Endothelial cell of umbilical vein (primary cell): Measurements from ENCODE around the gene CNOT10. TPM values are rescaled to one million over a fixed set of nuclear protein-coding genes. Genes with fewer than 3 reads are reported as not detected.
A peak's percentile ranks its signal among the peaks of the same experiment; 100 is the strongest.

Source experiments
- BruUV-seq: library from RNA; stranded (reverse); fragments of 400-500 nt; replicated peaks from 2 replicates; lab custom pipeline; 2021; lab: Mats Ljungman, UMichigan
- CTCF ChIA-PET: fragments of 300-600, 350-600 bp; sonication (Branson Sonifier 250); formaldehyde crosslinking; loops from one replicate; lab custom pipeline; 2021; ENCODE audit warnings: antibody characterized with exemption, inconsistent platforms; lab: Charles Lee
- POLR2A ChIA-PET: fragments of 300-600, 350-600 bp; sonication (Branson Sonifier 250); formaldehyde crosslinking; loops from one replicate; lab custom pipeline; 2021; ENCODE audit warnings: antibody characterized with exemption, inconsistent platforms; lab: Charles Lee
- DNase-seq: peaks from one replicate; pipeline ENCODE4 v3.0.0-alpha.2; 2011; ENCODE audit warnings: low read depth, low spot score
- FAIRE-seq: peaks from 2 replicates; lab custom pipeline; 2011; peaks lifted over from hg19 to GRCh38; lab: Jason Lieb, UNC
- H2AFZ ChIP-seq: 2 replicates; pipeline ENCODE4 v1.6.0; 2012; ENCODE audit warnings: low read depth, low read length, control low read depth, inconsistent platforms
- H3K27ac ChIP-seq: 2 replicates; pipeline ENCODE4 v1.5.1; 2011; ENCODE audit warnings: low read depth, mild to moderate bottlenecking, control low read depth, low read length, moderate library complexity; ENCODE audit not compliant: insufficient read depth
- H3K27me3 ChIP-seq, 2 experiments: 2 replicates each; pipeline versions ENCODE4 v1.6.0 to v1.6.1; 2011; ENCODE audit warnings: low read length in 2 of 2, mixed read lengths in 1 of 2; ENCODE audit not compliant: control insufficient read depth in 2 of 2, insufficient read depth in 2 of 2
- H3K36me3 ChIP-seq, 2 experiments: 2 replicates in 1 of 2; 3 replicates in 1 of 2; pipeline ENCODE4 v1.5.1; 2011; ENCODE audit warnings: low read length in 2 of 2, mild to moderate bottlenecking in 1 of 2, moderate library complexity in 1 of 2; ENCODE audit not compliant: control insufficient read depth in 2 of 2, insufficient read depth in 2 of 2; ENCODE audit errors: extremely low read depth in 1 of 2
- H3K4me1 ChIP-seq: 3 replicates; pipeline ENCODE4 v1.5.1; 2011; ENCODE audit warnings: mild to moderate bottlenecking, low read length; ENCODE audit not compliant: control insufficient read depth, insufficient read depth; ENCODE audit errors: extremely low read depth
- H3K4me2 ChIP-seq: 2 replicates; pipeline ENCODE4 v1.6.1; 2011; ENCODE audit warnings: low read length, control low read depth, mixed read lengths; ENCODE audit not compliant: insufficient read depth
- H3K4me3 ChIP-seq, 3 experiments: fragments of 200-600 bp in 1 of 3; sonication (generic), shearing (Covaris generic) in 1 of 3; replicated peaks in 1 of 3; 2 replicates each; pipeline ENCODE4 v1.5.1; 2011 to 2016; ENCODE audit warnings: control low read depth in 3 of 3, low read length in 3 of 3, mild to moderate bottlenecking in 2 of 3, inconsistent platforms in 1 of 3, low read depth in 1 of 3, moderate library complexity in 1 of 3; ENCODE audit not compliant: insufficient read depth in 1 of 3
- H3K79me2 ChIP-seq: 2 replicates; pipeline ENCODE4 v1.6.0; 2012; ENCODE audit warnings: low read length, inconsistent platforms; ENCODE audit not compliant: control insufficient read depth, insufficient read depth
- H3K9ac ChIP-seq: replicated peaks from 2 replicates; pipeline ENCODE3; 2011; ENCODE audit warnings: low read length, control low read depth; ENCODE audit not compliant: insufficient read depth; ENCODE audit errors: extremely low read depth
- H3K9me1 ChIP-seq: replicated peaks from 3 replicates; pipeline ENCODE4 v1.6.0; 2011; ENCODE audit warnings: mild to moderate bottlenecking, low read length; ENCODE audit not compliant: control insufficient read depth, insufficient read depth; ENCODE audit errors: extremely low read depth
- H3K9me3 ChIP-seq: replicated peaks from 2 replicates; pipeline ENCODE4 v1.5.1; 2012; ENCODE audit warnings: low read length, inconsistent platforms; ENCODE audit not compliant: control insufficient read depth, insufficient read depth
- H4K20me1 ChIP-seq: replicated peaks from 2 replicates; pipeline ENCODE3; 2011; ENCODE audit warnings: mild to moderate bottlenecking, low read length; ENCODE audit not compliant: control insufficient read depth, insufficient read depth; ENCODE audit errors: extremely low read depth
- EZH2 ChIP-seq: IDR thresholded peaks from 2 replicates; pipeline ENCODE4 v1.6.1; 2012; ENCODE audit warnings: borderline replicate concordance, low read depth, mild to moderate bottlenecking, moderate library complexity, low read length, inconsistent platforms; ENCODE audit not compliant: severe bottlenecking
- MYC ChIP-seq: IDR thresholded peaks from one replicate; pipeline ENCODE4 v1.6.1; 2011; ENCODE audit warnings: mild to moderate bottlenecking, low read depth, low read length
- POLR2A ChIP-seq: IDR thresholded peaks from 2 replicates; pipeline ENCODE4 v1.6.1; 2012; ENCODE audit warnings: low read depth, mild to moderate bottlenecking, control low read depth, low read length
- POLR2AphosphoS5 ChIP-seq: IDR thresholded peaks from 2 replicates; pipeline ENCODE4 v1.6.1; 2012; ENCODE audit warnings: low read depth, mild to moderate bottlenecking, control low read depth, low read length, moderate library complexity; ENCODE audit not compliant: insufficient read depth
- dilution Hi-C: fragments of 300-500 bp; cut with MboI; formaldehyde crosslinking; loops from one replicate; pipeline ENCODE4 v1.15.0; 2019; ENCODE audit warnings: low sequenced_read_pairs; ENCODE audit not compliant: extremely low pct_ligation_motif_present
- intact Hi-C: fragments of 100-400 bp; cut with micrococcal nuclease; formaldehyde crosslinking; loops from one replicate; pipeline ENCODE4 v1.10.0; 2022
- polyA plus RNA-seq, 4 experiments: library from polyadenylated mRNA; depleted of rRNA in 3 of 4; stranded (reverse) in 3 of 4; unstranded in 1 of 4; fragments of >200 nt; gene quantifications; 2 replicates each; pipeline versions ENCODE4 v1.2.1 to v1.2.3, GENCODE V29; 2011 to 2012; ENCODE audit warnings: missing spikeins in 1 of 4
- total RNA-seq: library from RNA; stranded (reverse); gene quantifications from 2 replicates; pipeline ENCODE4 v1.2.3, GENCODE V29; 2021

The CNOT10 gene
- total and polyA plus RNA-seq, 2 donors (not counting 3 experiments of a cell fraction or from before 2014, with no cell fraction given): 23.6 to 28.6 TPM

GRCh38 chr3:32818229-32818969, 133.4 kb downstream of the CNOT10 start:
- TF ChIP-seq EZH2 (peak; percentile 89), POLR2AphosphoS5 (no peak)
- H3K4me2 ChIP-seq: no peak overlapping the region
- H3K9me3 ChIP-seq: no peaks in the 10 kb centered on the region
- H3K4me3 ChIP-seq: no peak overlapping the region
- intact Hi-C loops (no loop called here), dilution Hi-C loops (no loop called here)
- peaks cover 73 to 91% of the 10 kb centered on the region in 2 experiments for H3K27me3 ChIP-seq
- no peak for FAIRE-seq
- no peaks in the 10 kb centered on the region for H3K79me2 ChIP-seq
- no peak overlapping the region for H3K27ac ChIP-seq
- H3K9me1 ChIP-seq: no peaks in the 10 kb centered on the region
- no peak overlapping the region for H3K9ac ChIP-seq
- no peak overlapping the region for H2AFZ ChIP-seq
- H3K4me1 ChIP-seq: peaks cover 6% of the 10 kb centered on the region
- CTCF ChIA-PET: no interaction called here
- DNase-seq: no peak
- POLR2A ChIA-PET: no interaction called here
- no peaks in the 10 kb centered on the region for H4K20me1 ChIP-seq
- H3K36me3 ChIP-seq: no peaks in the 10 kb centered on the region
- BruUV-seq: no TSS peak

GRCh38 chr3:32818970-32819511, 134.1 kb downstream of the CNOT10 start:
- no peak overlapping the region for H2AFZ ChIP-seq
- BruUV-seq: no TSS peak
- TF ChIP-seq MYC (no peak), EZH2 (peak; percentile 42), POLR2AphosphoS5 (no peak), POLR2A (no peak)

More at GRCh38 chr3:32818970-32819511, 134.1 kb downstream of the CNOT10 start:
- H3K27me3 ChIP-seq: peaks cover 73 to 89% of the 10 kb centered on the region in 2 experiments
- no peaks in the 10 kb centered on the region for H3K9me3 ChIP-seq
- H3K4me2 ChIP-seq: no peak overlapping the region
- no peak overlapping the region for H3K27ac ChIP-seq
- FAIRE-seq (no peak), DNase-seq (no peak)
- H4K20me1 ChIP-seq: no peaks in the 10 kb centered on the region
- no peaks in the 10 kb centered on the region for H3K79me2 ChIP-seq
- peaks cover 6% of the 10 kb centered on the region for H3K4me1 ChIP-seq
- H3K9ac ChIP-seq: no peak overlapping the region
- ChIA-PET CTCF (no interaction called here), POLR2A (no interaction called here)
- H3K4me3 ChIP-seq: no peak overlapping the region
- H3K9me1 ChIP-seq: no peaks in the 10 kb centered on the region
- no peaks in the 10 kb centered on the region for H3K36me3 ChIP-seq
- dilution Hi-C loops: no loop called here
- intact Hi-C loops: no loop called here
